HEK293 (cell line): ENCODE results near the gene INA.

ENCODE experiments used
- CTCF ChIP-seq: fragments of 450-650 bp; formaldehyde crosslinking; IDR thresholded peaks from 2 replicates; pipeline ENCODE4 v1.5.1; 2016; ENCODE audit warnings: missing biosample characterization, missing genetic modification characterization
- ZNF146 ChIP-seq: fragments of 450-650 bp; formaldehyde crosslinking; IDR thresholded peaks from 2 replicates; pipeline ENCODE4 v1.5.1; 2016; ENCODE audit warnings: missing biosample characterization, missing genetic modification characterization
- ZNF274 ChIP-seq, 2 experiments: fragments of 200-500 bp in 1 of 2; fragments of 450-650 bp in 1 of 2; sonication (Bioruptor generic) in 1 of 2; formaldehyde crosslinking in 1 of 2; IDR thresholded peaks; 2 replicates each; pipeline versions ENCODE4 v1.5.1 to v1.6.1; 2014 to 2016; ENCODE audit warnings: borderline replicate concordance in 1 of 2, inconsistent platforms in 1 of 2, low read length in 1 of 2, missing biosample characterization in 1 of 2, missing genetic modification characterization in 1 of 2

- no peak for TF ChIP-seq ZNF146 (tag by site-specific recombination)
- TF ChIP-seq CTCF (tag by site-specific recombination), result no peak
- TF ChIP-seq ZNF274 (IDR thresholded peaks at IDR 0.05; ENCODE audit: low read length), result no peak
- TF ChIP-seq ZNF274 (tag by site-specific recombination; IDR thresholded peaks at IDR 0.05; ENCODE audit: borderline replicate concordance), result no peak
Observed at GRCh38 chr10:103246324-103246723, 30.6 kb upstream of the INA start.
